Measurements from ENCODE around the gene VAMP1.

Gene VAMP1

GRCh38 chr12:6424866-6425265, 45.6 kb downstream of the VAMP1 start:
- H3K36me3 ChIP-seq (ENCODE audit: control insufficient read depth, insufficient read depth, low read length) = no peaks in the 10 kb centered on the region
- peaks cover 14% of the 10 kb centered on the region for H3K4me1 ChIP-seq (ENCODE audit: control insufficient read depth, insufficient read depth, low read length)
- no peaks in the 10 kb centered on the region for H3K27me3 ChIP-seq (ENCODE audit: control insufficient read depth, insufficient read depth, low read length)
- no peak overlapping the region for H3K27ac ChIP-seq (ENCODE audit: low read depth, low read length)
- H3K9ac ChIP-seq (ENCODE audit: low read length) = no peak overlapping the region
- no peak overlapping the region for H3K4me3 ChIP-seq (ENCODE audit: low read length)

GRCh38 chr12:6424008-6424347, 46.5 kb downstream of the VAMP1 start:
- H3K36me3 ChIP-seq (ENCODE audit: control insufficient read depth, insufficient read depth, low read length) = no peaks in the 10 kb centered on the region
- peak overlapping the region; percentile 36 for H3K4me3 ChIP-seq (ENCODE audit: low read length)
- H3K9ac ChIP-seq (ENCODE audit: low read length) = peak overlapping the region; percentile 49
- H3K4me1 ChIP-seq (ENCODE audit: control insufficient read depth, insufficient read depth, low read length) = peaks cover 13% of the 10 kb centered on the region
- H3K27me3 ChIP-seq (ENCODE audit: control insufficient read depth, insufficient read depth, low read length) = no peaks in the 10 kb centered on the region
- peak overlapping the region; percentile 68 for H3K27ac ChIP-seq (ENCODE audit: low read depth, low read length)

- Histone ChIP-seq H3K27me3 (ENCODE audit: control insufficient read depth, insufficient read depth, low read length) (no peaks in the 10 kb centered on the region), H3K27ac (ENCODE audit: low read depth, low read length) (peak overlapping the region; percentile 68), H3K9ac (ENCODE audit: low read length) (peak overlapping the region; percentile 49), H3K36me3 (ENCODE audit: control insufficient read depth, insufficient read depth, low read length) (no peaks in the 10 kb centered on the region), H3K4me3 (ENCODE audit: low read length) (peak overlapping the region; percentile 36), H3K4me1 (ENCODE audit: control insufficient read depth, insufficient read depth, low read length) (peaks cover 13% of the 10 kb centered on the region)
Measured at GRCh38 chr12:6423267-6424007, 47.0 kb downstream of the VAMP1 start.

- H3K27me3 ChIP-seq (ENCODE audit: control insufficient read depth, insufficient read depth, low read length) = no peaks in the 10 kb centered on the region
- H3K27ac ChIP-seq (ENCODE audit: low read depth, low read length) = no peak overlapping the region
- H3K9ac ChIP-seq (ENCODE audit: low read length) = no peak overlapping the region
- H3K4me3 ChIP-seq (ENCODE audit: low read length) = no peak overlapping the region
- H3K36me3 ChIP-seq (ENCODE audit: control insufficient read depth, insufficient read depth, low read length) = no peaks in the 10 kb centered on the region
- H3K4me1 ChIP-seq (ENCODE audit: control insufficient read depth, insufficient read depth, low read length) = peaks cover 13% of the 10 kb centered on the region
Measured at GRCh38 chr12:6420364-6420763, 50.1 kb downstream of the VAMP1 start.

GRCh38 chr12:6418796-6419195, 51.7 kb downstream of the VAMP1 start:
- Histone ChIP-seq H3K27ac (ENCODE audit: low read depth, low read length) (no peak overlapping the region), H3K4me3 (ENCODE audit: low read length) (no peak overlapping the region), H3K36me3 (ENCODE audit: control insufficient read depth, insufficient read depth, low read length) (no peaks in the 10 kb centered on the region), H3K27me3 (ENCODE audit: control insufficient read depth, insufficient read depth, low read length) (no peaks in the 10 kb centered on the region), H3K9ac (ENCODE audit: low read length) (no peak overlapping the region), H3K4me1 (ENCODE audit: control insufficient read depth, insufficient read depth, low read length) (peaks cover 9% of the 10 kb centered on the region)

- Histone ChIP-seq H3K4me1 (ENCODE audit: control insufficient read depth, insufficient read depth, low read length) (peaks cover 4% of the 10 kb centered on the region), H3K9ac (ENCODE audit: low read length) (no peak overlapping the region), H3K4me3 (ENCODE audit: low read length) (no peak overlapping the region), H3K36me3 (ENCODE audit: control insufficient read depth, insufficient read depth, low read length) (no peaks in the 10 kb centered on the region), H3K27me3 (ENCODE audit: control insufficient read depth, insufficient read depth, low read length) (no peaks in the 10 kb centered on the region), H3K27ac (ENCODE audit: low read depth, low read length) (no peak overlapping the region)
Measured at GRCh38 chr12:6416596-6416995, 53.9 kb downstream of the VAMP1 start.

All from rectal smooth muscle tissue (tissue), 1 donor.